A549 (cell line): ENCODE measurements around the gene SLC7A6OS. TPM values are rescaled to one million over a fixed set of nuclear protein-coding genes. Genes with fewer than 3 reads are reported as not detected.

Source experiments
- ATAC-seq, 2 experiments: fragments of 200-7000 bp in 1 of 2; fragments of >200 bp in 1 of 2; cut with Nextera tagmentation in 1 of 2; cut with Tn5 transposase in 1 of 2; 3 replicates each; pipeline versions ENCODE4 v1.8.0 to v1.9.1; 2018 to 2020; ENCODE audit warnings: mild to moderate bottlenecking in 1 of 2, moderate library complexity in 1 of 2
- CTCF ChIA-PET: fragments of 300-600 bp; sonication (Branson Sonifier 250); formaldehyde crosslinking; extraction: SDS; loops from one replicate; lab custom pipeline; 2021; ENCODE audit warnings: antibody characterized with exemption, inconsistent platforms; lab: Yijun Ruan, JAX
- POLR2A ChIA-PET: fragments of 350-600 bp; formaldehyde crosslinking; extraction: SDS; loops from one replicate; lab custom pipeline; 2021; ENCODE audit warnings: antibody characterized with exemption, inconsistent platforms; lab: Yijun Ruan, JAX
- DNase-seq, 2 experiments: peaks; one replicate each; pipeline versions ENCODE4 v3.0.0 to v3.0.0-alpha.2; 2011 to 2016; ENCODE audit warnings: low read depth in 1 of 2, low spot score in 1 of 2
- FAIRE-seq: peaks from 2 replicates; lab custom pipeline; 2011; peaks lifted over from hg19 to GRCh38; lab: Jason Lieb, UNC
- H3K27ac ChIP-seq, 2 experiments: fragments of >200 bp; sonication (Bioruptor Twin); formaldehyde crosslinking; 3 replicates each; pipeline ENCODE4 v1.5.1; 2016 to 2017
- H3K4me1 ChIP-seq: fragments of >200 bp; sonication (Bioruptor Twin); formaldehyde crosslinking; 3 replicates; pipeline ENCODE4 v1.6.1; 2016
- H3K4me2 ChIP-seq: fragments of >200 bp; sonication (Bioruptor Twin); formaldehyde crosslinking; 3 replicates; pipeline ENCODE4 v1.6.1; 2016
- H3K4me3 ChIP-seq: fragments of >200 bp; sonication (Bioruptor Twin); formaldehyde crosslinking; 3 replicates; pipeline ENCODE4 v1.5.1; 2016
- H3K9me3 ChIP-seq: fragments of >200 bp; sonication (Bioruptor Twin); formaldehyde crosslinking; 3 replicates; pipeline ENCODE4 v1.6.1; 2016
- BHLHE40 ChIP-seq: IDR thresholded peaks from 2 replicates; pipeline ENCODE4 v1.6.1; 2012; ENCODE audit warnings: low read depth, low read length, inconsistent platforms
- CBX2 ChIP-seq: fragments of 200-600 bp; sonication (generic); IDR thresholded peaks from 2 replicates; pipeline ENCODE4 v1.6.1; 2016; ENCODE audit warnings: low read depth, mild to moderate bottlenecking, borderline replicate concordance
- CEBPB ChIP-seq, 2 experiments: fragments of >200 bp in 1 of 2; sonication (Bioruptor Twin) in 1 of 2; formaldehyde crosslinking in 1 of 2; IDR thresholded peaks; 2 replicates each; pipeline ENCODE4 v1.6.1; 2012 to 2016
- CHD2 ChIP-seq: fragments of 150-350 bp; IDR thresholded peaks from 2 replicates; pipeline ENCODE4 v1.6.1; 2014; ENCODE audit warnings: low read length; ENCODE audit not compliant: partially characterized antibody
- EHMT2 ChIP-seq: fragments of 200-600 bp; sonication (generic); IDR thresholded peaks from 2 replicates; pipeline ENCODE4 v1.6.1; 2016; ENCODE audit warnings: antibody characterized with exemption, low read depth, mild to moderate bottlenecking, moderate library complexity
- ESRRA ChIP-seq: fragments of 150-350 bp; IDR thresholded peaks from 2 replicates; pipeline ENCODE4 v1.6.1; 2014; ENCODE audit warnings: mild to moderate bottlenecking, low read length, borderline replicate concordance
- FOSB ChIP-seq: fragments of 250-450 bp; sonication (Bioruptor Pico); IDR thresholded peaks from 2 replicates; pipeline ENCODE4 v1.5.0; 2020; ENCODE audit warnings: mild to moderate bottlenecking, moderate library complexity
- FOSL2 ChIP-seq, 2 experiments: fragments of 450-650 bp in 1 of 2; fragments of >200 bp in 1 of 2; sonication (Bioruptor Twin) in 1 of 2; formaldehyde crosslinking; IDR thresholded peaks; 2 replicates each; pipeline versions ENCODE4 v1.5.0 to v1.6.1; 2016 to 2020; ENCODE audit warnings: mild to moderate bottlenecking in 1 of 2, moderate library complexity in 1 of 2
- FOXS1 ChIP-seq: fragments of 250-450 bp; sonication (Bioruptor Pico); IDR thresholded peaks from 2 replicates; pipeline ENCODE4 v1.5.0; 2020; ENCODE audit warnings: mild to moderate bottlenecking, moderate library complexity
- GATA3 ChIP-seq: IDR thresholded peaks from 2 replicates; pipeline ENCODE4 v1.6.1; 2012; ENCODE audit warnings: borderline replicate concordance
- HEYL ChIP-seq: fragments of 250-450 bp; sonication (Bioruptor Pico); IDR thresholded peaks from 2 replicates; pipeline ENCODE4 v1.8.0; 2021; ENCODE audit warnings: mild to moderate bottlenecking, moderate library complexity
- HOXA7 ChIP-seq: fragments of 250-450 bp; sonication (Bioruptor Pico); IDR thresholded peaks from 2 replicates; pipeline ENCODE4 v1.5.0; 2020; ENCODE audit warnings: mild to moderate bottlenecking, moderate library complexity
- MAFK ChIP-seq: fragments of 450-650 bp; IDR thresholded peaks from 2 replicates; pipeline ENCODE4 v1.6.1; 2014; ENCODE audit not compliant: partially characterized antibody
- MAZ ChIP-seq: fragments of 150-350 bp; IDR thresholded peaks from 2 replicates; pipeline ENCODE4 v1.6.1; 2014; ENCODE audit warnings: antibody characterized with exemption, low read depth, low read length, borderline replicate concordance
- NPAS2 ChIP-seq: fragments of 250-450 bp; sonication (Bioruptor Pico); IDR thresholded peaks from 2 replicates; pipeline ENCODE4 v1.8.0; 2022; ENCODE audit warnings: mild to moderate bottlenecking, moderate library complexity, borderline replicate concordance
- NR3C1 ChIP-seq: fragments of >200 bp; sonication (Bioruptor Twin); formaldehyde crosslinking; IDR thresholded peaks from 3 replicates; pipeline ENCODE4 v1.6.1; 2017
- PBX3 ChIP-seq: IDR thresholded peaks from 2 replicates; pipeline ENCODE4 v1.6.1; 2012
- PHF8 ChIP-seq: fragments of 200-600 bp; sonication (generic); IDR thresholded peaks from 2 replicates; pipeline ENCODE4 v1.6.1; 2016; ENCODE audit warnings: low read depth, mild to moderate bottlenecking, antibody characterized with exemption, moderate library complexity, borderline replicate concordance
- RARB ChIP-seq: fragments of 250-450 bp; sonication (Bioruptor Pico); IDR thresholded peaks from 2 replicates; pipeline ENCODE4 v1.8.0; 2021; ENCODE audit warnings: mild to moderate bottlenecking, moderate library complexity
- RCOR1 ChIP-seq: fragments of 150-350 bp; IDR thresholded peaks from 2 replicates; pipeline ENCODE4 v1.6.1; 2014; ENCODE audit warnings: antibody characterized with exemption, low read length, low read depth
- RFX5 ChIP-seq: fragments of 450-650 bp; IDR thresholded peaks from 2 replicates; pipeline ENCODE4 v1.7.1; 2014; ENCODE audit warnings: antibody characterized with exemption, mild to moderate bottlenecking, moderate library complexity
- TFCP2L1 ChIP-seq: fragments of 250-450 bp; sonication (Bioruptor Pico); IDR thresholded peaks from 2 replicates; pipeline ENCODE4 v1.5.0; 2021; ENCODE audit warnings: mild to moderate bottlenecking
- TP53 ChIP-seq: fragments of 250-450 bp; sonication (Bioruptor Pico); IDR thresholded peaks from 2 replicates; pipeline ENCODE4 v1.5.0; 2021; ENCODE audit warnings: mild to moderate bottlenecking, moderate library complexity
- ZC3H11A ChIP-seq: fragments of 450-650 bp; IDR thresholded peaks from 2 replicates; pipeline ENCODE4 v1.6.1; 2014; ENCODE audit warnings: antibody characterized with exemption, mild to moderate bottlenecking
- WGBS: methylation state at CpG from one replicate; pipeline ENCODE4 v1.1.6; 2017; ENCODE audit errors: missing lambda C conversion rate; 5-methylcytosine and 5-hydroxymethylcytosine counted together
- polyA plus RNA-seq, 4 experiments: library from polyadenylated mRNA; depleted of rRNA in 3 of 4; stranded (reverse); fragments of >200 nt; fragmentation: RNase III in 1 of 4; extraction: RNeasy Plus Mini Kit Qiagen cat#74134 plus additional on column Dnase treatment in 1 of 4; gene quantifications; 2 replicates in 3 of 4; 3 replicates in 1 of 4; pipeline ENCODE4 v1.2.3, GENCODE V29; 2011 to 2017
- TF ChIP-seq, protein P1 (sequence below): fragments of >200 bp; sonication (Bioruptor Twin); formaldehyde crosslinking; IDR thresholded peaks from 3 replicates; pipeline ENCODE4 v1.6.1; 2016
- TF ChIP-seq, protein P2 (sequence below): fragments of >200 bp; sonication (Bioruptor Twin); formaldehyde crosslinking; IDR thresholded peaks from 3 replicates; pipeline ENCODE4 v1.5.1; 2016
- TF ChIP-seq, protein P3 (sequence below): fragments of 450-650 bp; IDR thresholded peaks from 2 replicates; pipeline ENCODE4 v1.6.1; 2014; ENCODE audit warnings: antibody characterized with exemption

Gene SLC7A6OS
- polyA plus RNA-seq, 2 of the 4 experiments (the other 2 are of a cell fraction) = 10.4 to 11.9 TPM

DNA sequence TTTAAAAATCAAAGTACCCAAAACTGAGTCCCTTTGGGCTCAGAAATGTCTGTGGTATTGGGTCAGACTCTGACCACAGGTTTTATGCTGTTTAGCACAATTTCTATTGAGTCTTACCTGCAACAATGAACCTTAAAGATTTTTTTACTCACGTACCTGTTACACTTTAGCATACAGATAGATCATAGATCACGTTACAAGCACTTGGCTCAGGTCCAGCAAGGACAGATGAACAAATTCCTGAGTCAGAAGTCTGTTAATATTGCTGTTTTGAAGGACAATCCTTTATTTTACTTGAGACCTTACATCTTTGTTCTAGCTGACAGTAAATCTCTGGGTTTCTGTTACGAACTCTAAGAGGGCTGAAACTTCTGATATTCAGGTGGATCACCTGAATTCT lies 12.8 kb downstream of the SLC7A6OS start:
- ChIA-PET CTCF (interaction anchor here (1.3 to 6.0 kb wide), 4 partner anchors 9 to 37 kb away, joined by 3 to 42 read pairs (median 7); partner anchors contain the start of gene SLC7A6), POLR2A (no interaction called here)
- Histone ChIP-seq H3K4me3 (no peak overlapping the region), H3K9me3 (no peaks in the 10 kb centered on the region)
- FAIRE-seq = no peak
- WGBS = 64% methylated on average over 3 of the region's 3 CpGs
- TF ChIP-seq EHMT2 = no peak
- TF ChIP-seq FOSL2 (IDR thresholded peaks at IDR 0.05) = no peak
- no peak for TF ChIP-seq FOSL2 (CRISPR knock-in tag; IDR thresholded peaks at IDR 0.05)
- no peak for TF ChIP-seq HOXA7 (CRISPR knock-in tag)
- no peak for TF ChIP-seq TFCP2L1 (CRISPR knock-in tag)
- TF ChIP-seq BHLHE40 = no peak
- no peak for TF ChIP-seq RCOR1
- TF ChIP-seq NR3C1 = no peak
- no peak for TF ChIP-seq PBX3
- TF ChIP-seq CHD2 = no peak
- no peak for TF ChIP-seq NPAS2
- TF ChIP-seq MAFK = no peak
- no peak for TF ChIP-seq FOSB (CRISPR knock-in tag)
- TF ChIP-seq, protein P1, sequence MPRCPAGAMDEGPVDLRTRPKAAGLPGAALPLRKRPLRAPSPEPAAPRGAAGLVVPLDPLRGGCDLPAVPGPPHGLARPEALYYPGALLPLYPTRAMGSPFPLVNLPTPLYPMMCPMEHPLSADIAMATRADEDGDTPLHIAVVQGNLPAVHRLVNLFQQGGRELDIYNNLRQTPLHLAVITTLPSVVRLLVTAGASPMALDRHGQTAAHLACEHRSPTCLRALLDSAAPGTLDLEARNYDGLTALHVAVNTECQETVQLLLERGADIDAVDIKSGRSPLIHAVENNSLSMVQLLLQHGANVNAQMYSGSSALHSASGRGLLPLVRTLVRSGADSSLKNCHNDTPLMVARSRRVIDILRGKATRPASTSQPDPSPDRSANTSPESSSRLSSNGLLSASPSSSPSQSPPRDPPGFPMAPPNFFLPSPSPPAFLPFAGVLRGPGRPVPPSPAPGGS = no peak
- TF ChIP-seq CEBPB (IDR thresholded peaks at IDR 0.05) = no peak
- TF ChIP-seq, protein P2, sequence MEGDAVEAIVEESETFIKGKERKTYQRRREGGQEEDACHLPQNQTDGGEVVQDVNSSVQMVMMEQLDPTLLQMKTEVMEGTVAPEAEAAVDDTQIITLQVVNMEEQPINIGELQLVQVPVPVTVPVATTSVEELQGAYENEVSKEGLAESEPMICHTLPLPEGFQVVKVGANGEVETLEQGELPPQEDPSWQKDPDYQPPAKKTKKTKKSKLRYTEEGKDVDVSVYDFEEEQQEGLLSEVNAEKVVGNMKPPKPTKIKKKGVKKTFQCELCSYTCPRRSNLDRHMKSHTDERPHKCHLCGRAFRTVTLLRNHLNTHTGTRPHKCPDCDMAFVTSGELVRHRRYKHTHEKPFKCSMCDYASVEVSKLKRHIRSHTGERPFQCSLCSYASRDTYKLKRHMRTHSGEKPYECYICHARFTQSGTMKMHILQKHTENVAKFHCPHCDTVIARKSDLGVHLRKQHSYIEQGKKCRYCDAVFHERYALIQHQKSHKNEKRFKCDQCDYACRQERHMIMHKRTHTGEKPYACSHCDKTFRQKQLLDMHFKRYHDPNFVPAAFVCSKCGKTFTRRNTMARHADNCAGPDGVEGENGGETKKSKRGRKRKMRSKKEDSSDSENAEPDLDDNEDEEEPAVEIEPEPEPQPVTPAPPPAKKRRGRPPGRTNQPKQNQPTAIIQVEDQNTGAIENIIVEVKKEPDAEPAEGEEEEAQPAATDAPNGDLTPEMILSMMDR = no peak
- TF ChIP-seq FOXS1 = no peak
- TF ChIP-seq, all 56 proteins: peak for 0
- Histone ChIP-seq H3K4me2 (no peak overlapping the region), H3K4me1 (peaks cover 13% of the 10 kb centered on the region; the same call in 2 of the 3 replicates), H3K27ac (no peak overlapping the region)
- ATAC-seq (no peak), DNase-seq (no peak)

DNA sequence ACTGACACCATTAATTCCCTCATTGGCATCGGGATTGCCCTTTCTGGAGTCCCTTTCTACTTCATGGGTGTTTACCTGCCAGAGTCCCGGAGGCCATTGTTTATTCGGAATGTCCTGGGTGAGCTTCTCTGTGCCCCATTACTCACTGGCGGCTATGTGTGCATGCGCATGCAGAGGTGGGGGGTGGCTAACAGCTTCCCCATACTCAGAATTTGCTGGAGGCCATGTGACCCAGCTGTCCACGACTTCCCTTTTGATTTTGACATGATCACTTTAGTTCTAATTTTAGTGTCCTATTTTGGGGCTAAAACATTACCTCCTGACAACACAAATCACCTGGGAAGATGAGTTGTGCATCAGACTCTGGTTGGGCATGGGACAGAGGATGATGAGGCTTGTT lies 14.1 kb downstream of the SLC7A6OS start:
- no peak overlapping the region for H3K27ac ChIP-seq
- no peak for ATAC-seq
- WGBS = 87% methylated on average over 6 of the region's 6 CpGs
- no peak for DNase-seq
- no peak overlapping the region for H3K4me3 ChIP-seq
- no peaks in the 10 kb centered on the region for H3K9me3 ChIP-seq
- TF ChIP-seq CHD2 (no peak), MAZ (no peak), HEYL (no peak), RARB (CRISPR knock-in tag) (no peak), NPAS2 (no peak), ESRRA (no peak), CEBPB (IDR thresholded peaks at IDR 0.05) (no peak), ZC3H11A (no peak), RFX5 (no peak), TFCP2L1 (CRISPR knock-in tag) (no peak), CBX2 (no peak), NR3C1 (no peak), PHF8 (no peak), PBX3 (no peak), TP53 (CRISPR knock-in tag) (no peak), FOXS1 (no peak), GATA3 (no peak)
- TF ChIP-seq, protein P3, sequence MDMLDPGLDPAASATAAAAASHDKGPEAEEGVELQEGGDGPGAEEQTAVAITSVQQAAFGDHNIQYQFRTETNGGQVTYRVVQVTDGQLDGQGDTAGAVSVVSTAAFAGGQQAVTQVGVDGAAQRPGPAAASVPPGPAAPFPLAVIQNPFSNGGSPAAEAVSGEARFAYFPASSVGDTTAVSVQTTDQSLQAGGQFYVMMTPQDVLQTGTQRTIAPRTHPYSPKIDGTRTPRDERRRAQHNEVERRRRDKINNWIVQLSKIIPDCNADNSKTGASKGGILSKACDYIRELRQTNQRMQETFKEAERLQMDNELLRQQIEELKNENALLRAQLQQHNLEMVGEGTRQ = no peak
- POLR2A ChIA-PET = interaction anchor here (0.8 to 1.3 kb wide), 2 partner anchors 14 to 59 kb away, joined by 4 to 6 read pairs; partner anchors contain the start of genes PRMT7 and SLC7A6OS
- CTCF ChIA-PET = interaction anchor here (0.6 to 6.0 kb wide), 7 partner anchors 8 to 607 kb away, joined by 3 to 42 read pairs (median 7); partner anchors contain the start of gene SLC7A6
- peaks cover 13% of the 10 kb centered on the region; the same call in 2 of the 3 replicates for H3K4me1 ChIP-seq
- FAIRE-seq = no peak
- no peak overlapping the region for H3K4me2 ChIP-seq
